HG03139 (cell line): ENCODE measurements around the gene RAD51B.

Experiments used
- ATAC-seq: cut with Tn5 transposase; IDR thresholded peaks from one replicate; pipeline ENCODE4 v1.9.1; 2021; ENCODE audit not compliant: unreplicated experiment

RAD51B gene

GRCh38 chr14:68262567-68262966 lies 443.0 kb downstream of the RAD51B start:
- no peak for ATAC-seq

- ATAC-seq = no peak
These were observed 444.1 kb downstream of the RAD51B start for GRCh38 chr14:68263563-68264259.

GRCh38 chr14:68264260-68264569 lies 444.6 kb downstream of the RAD51B start:
- ATAC-seq = no peak

- ATAC-seq = no peak
These were observed 447.4 kb downstream of the RAD51B start for GRCh38 chr14:68266998-68267397.

- peak; percentile 68 for ATAC-seq
These were observed 448.6 kb downstream of the RAD51B start for GRCh38 chr14:68268197-68268596.

- peak; percentile 16 for ATAC-seq
These were observed 449.1 kb downstream of the RAD51B start for GRCh38 chr14:68268719-68269118.

- no peak for ATAC-seq
These were observed 449.8 kb downstream of the RAD51B start for GRCh38 chr14:68269136-68269927.

- ATAC-seq = no peak
These were observed 450.8 kb downstream of the RAD51B start for GRCh38 chr14:68270342-68270741.

- ATAC-seq = no peak
These were observed 452.4 kb downstream of the RAD51B start for GRCh38 chr14:68271913-68272391.

- ATAC-seq = no peak
These were observed 453.8 kb downstream of the RAD51B start for GRCh38 chr14:68273413-68273812.

GRCh38 chr14:68274725-68275124 lies 455.1 kb downstream of the RAD51B start:
- no peak for ATAC-seq

- no peak for ATAC-seq
These were observed 459.2 kb downstream of the RAD51B start for GRCh38 chr14:68278576-68279436.

- ATAC-seq = no peak
These were observed 459.8 kb downstream of the RAD51B start for GRCh38 chr14:68279437-68279720.

GRCh38 chr14:68279777-68280233 lies 460.2 kb downstream of the RAD51B start:
- peak; percentile 38 for ATAC-seq

- no peak for ATAC-seq
These were observed 461.9 kb downstream of the RAD51B start for GRCh38 chr14:68281497-68281896.

GRCh38 chr14:68282479-68283377 lies 463.1 kb downstream of the RAD51B start:
- peak; percentile 23 for ATAC-seq

- ATAC-seq = peak; percentile 34
These were observed 464.0 kb downstream of the RAD51B start for GRCh38 chr14:68283378-68284123.

GRCh38 chr14:68284333-68284732 lies 464.8 kb downstream of the RAD51B start:
- ATAC-seq = no peak

- ATAC-seq = no peak
These were observed 465.3 kb downstream of the RAD51B start for GRCh38 chr14:68284834-68285233.
